CD4-positive, CD25-positive, alpha-beta regulatory T cell (primary cell): Measurements from ENCODE around the gene KRTAP5-1. TPM values are rescaled to one million over a fixed set of nuclear protein-coding genes. Genes with fewer than 3 reads are reported as not detected.
"Not testable (repeated sequence)": the region's sequence is repeated elsewhere in the genome, so short reads cannot be mapped to it uniquely, and the experiment has no call there.

Source experiments
- ATAC-seq, 2 donors: fragments of 150-1000 bp; cut with Tn5 transposase; one replicate each; pipeline ENCODE4 v1.10.0; 2021; ENCODE audit warnings: low read depth in 2 of 2, moderate number of reproducible peaks in 2 of 2, moderate library complexity in 1 of 2
- DNase-seq, 3 donors: peaks; one replicate each; pipeline versions ENCODE4 v3.0.0 to v3.0.0-alpha.2; 2012 to 2022; ENCODE audit warnings: mixed read lengths in 1 of 3
- H3K27ac ChIP-seq: one replicate; pipeline ENCODE4 v1.7.0; 2013; ENCODE audit warnings: mild to moderate bottlenecking, low read length; ENCODE audit not compliant: insufficient read depth, poor library complexity, severe bottlenecking
- H3K27me3 ChIP-seq: one replicate; pipeline ENCODE4 v1.7.0; 2013; ENCODE audit warnings: low read length; ENCODE audit not compliant: control insufficient read depth, insufficient read depth
- H3K36me3 ChIP-seq: one replicate; pipeline ENCODE4 v1.7.0; 2013; ENCODE audit warnings: mild to moderate bottlenecking, low read length, moderate library complexity; ENCODE audit not compliant: control insufficient read depth, insufficient read depth
- H3K4me1 ChIP-seq: 2 replicates; pipeline ENCODE4 v1.7.0; 2013; ENCODE audit warnings: mild to moderate bottlenecking, low read length; ENCODE audit not compliant: insufficient read depth, control insufficient read depth, poor library complexity, severe bottlenecking
- H3K4me3 ChIP-seq: one replicate; pipeline ENCODE4 v1.7.0; 2013; ENCODE audit warnings: low read depth, mild to moderate bottlenecking, low read length, moderate library complexity
- H3K9me3 ChIP-seq, 2 experiments: 1 replicate in 1 of 2; 2 replicates in 1 of 2; pipeline ENCODE4 v1.7.0; 2013; ENCODE audit warnings: low read length in 2 of 2, mild to moderate bottlenecking in 1 of 2, moderate library complexity in 1 of 2; ENCODE audit not compliant: control insufficient read depth in 2 of 2
- H3K27ac Mint-ChIP-seq, 3 donors: one replicate each; pipeline ENCODE4 v1.8.0; 2020 to 2022; ENCODE audit warnings: mild to moderate bottlenecking in 3 of 3, mixed read lengths in 3 of 3, moderate library complexity in 2 of 3
- H3K27me3 Mint-ChIP-seq: one replicate; pipeline ENCODE4 v1.8.0; 2022; ENCODE audit warnings: mild to moderate bottlenecking, mixed read lengths
- H3K36me3 Mint-ChIP-seq: one replicate; pipeline ENCODE4 v1.8.0; 2020; ENCODE audit warnings: mixed read lengths
- H3K4me1 Mint-ChIP-seq, 4 donors: one replicate each; pipeline ENCODE4 v1.8.0; 2020 to 2022; ENCODE audit warnings: mixed read lengths in 4 of 4, mild to moderate bottlenecking in 1 of 4
- H3K4me3 Mint-ChIP-seq, 4 donors: one replicate each; pipeline ENCODE4 v1.8.0; 2020 to 2022; ENCODE audit warnings: mild to moderate bottlenecking in 4 of 4, mixed read lengths in 4 of 4, moderate library complexity in 3 of 4
- H3K9me3 Mint-ChIP-seq, 7 donors: one replicate each; pipeline ENCODE4 v1.8.0; 2020 to 2022; ENCODE audit warnings: mixed read lengths in 7 of 7, mild to moderate bottlenecking in 3 of 7, moderate library complexity in 2 of 7
- polyA plus RNA-seq, 4 donors: library from polyadenylated mRNA; unstranded; fragments of 300-500 nt; fragmentation: Illumina TruSeq; gene quantifications; one replicate each; pipeline ENCODE4 v1.2.3, GENCODE V29; 2021
- total RNA-seq: library from RNA; stranded (reverse); gene quantifications from one replicate; pipeline ENCODE4 v1.2.3, GENCODE V29; 2022

KRTAP5-1 gene
- total and polyA plus RNA-seq, 5 donors from 2014 or later: not detected

GRCh38 chr11:1607901-1608300, 22.8 kb upstream of the KRTAP5-1 start:
- not testable (repeated sequence) for ATAC-seq, H3K27ac Mint-ChIP-seq, H3K36me3 ChIP-seq, H3K9me3 ChIP-seq, H3K4me3 Mint-ChIP-seq, H3K36me3 Mint-ChIP-seq, H3K4me1 ChIP-seq, H3K27ac ChIP-seq, H3K27me3 ChIP-seq, DNase-seq, H3K4me3 ChIP-seq, H3K4me1 Mint-ChIP-seq, H3K9me3 Mint-ChIP-seq
- H3K27me3 Mint-ChIP-seq: peaks cover 23% of the 10 kb centered on the region

GRCh38 chr11:1607156-1607845, 22.2 kb upstream of the KRTAP5-1 start:
- not testable (repeated sequence) for H3K9me3 ChIP-seq, H3K9me3 Mint-ChIP-seq, H3K4me1 ChIP-seq, ATAC-seq, H3K36me3 ChIP-seq, H3K4me3 ChIP-seq, H3K27ac ChIP-seq, H3K36me3 Mint-ChIP-seq, H3K4me1 Mint-ChIP-seq, H3K27me3 ChIP-seq, H3K4me3 Mint-ChIP-seq, H3K27ac Mint-ChIP-seq, DNase-seq
- peaks cover 23% of the 10 kb centered on the region for H3K27me3 Mint-ChIP-seq

- H3K36me3 ChIP-seq, H3K9me3 Mint-ChIP-seq, H3K4me1 Mint-ChIP-seq, H3K36me3 Mint-ChIP-seq, H3K9me3 ChIP-seq, H3K27me3 ChIP-seq, H3K4me1 ChIP-seq: not testable (repeated sequence)
- H3K27ac Mint-ChIP-seq: peak overlapping the region; percentile 63 to 91 (median 75)
- H3K4me3 ChIP-seq: peak overlapping the region; percentile 37
- H3K27ac ChIP-seq: peak overlapping the region; percentile 5
- DNase-seq: peak in 2 of 3 donors; percentile 7 to 38
- peak in 1 of 2 donors; percentile 69 for ATAC-seq
- H3K4me3 Mint-ChIP-seq: peak overlapping the region in 2 of 4 donors; percentile 29 to 74
- peaks cover 24% of the 10 kb centered on the region for H3K27me3 Mint-ChIP-seq
These were observed 20.8 kb upstream of the KRTAP5-1 start for GRCh38 chr11:1605923-1606322.

- Mint-ChIP-seq H3K36me3 (no peaks in the 10 kb centered on the region), H3K27ac (no peak overlapping the region), H3K4me1 (peaks cover 0 to 8% (median 0%) of the 10 kb centered on the region in 4 donors), H3K4me3 (no peak overlapping the region), H3K27me3 (peaks cover 16% of the 10 kb centered on the region), H3K9me3 (peaks cover 0 to 3% (median 0%) of the 10 kb centered on the region in 7 donors)
- Histone ChIP-seq H3K36me3 (no peaks in the 10 kb centered on the region), H3K4me3 (no peak overlapping the region), H3K27ac (no peak overlapping the region), H3K27me3 (peaks cover 6% of the 10 kb centered on the region), H3K9me3 (no peaks in the 10 kb centered on the region), H3K4me1 (no peaks in the 10 kb centered on the region)
- DNase-seq (no peak), ATAC-seq (no peak)
These were observed 19.6 kb upstream of the KRTAP5-1 start for GRCh38 chr11:1604711-1605110.

- Mint-ChIP-seq H3K27me3 (peaks cover 16% of the 10 kb centered on the region), H3K9me3 (peaks cover 0 to 3% (median 0%) of the 10 kb centered on the region in 7 donors), H3K36me3 (no peaks in the 10 kb centered on the region), H3K27ac (no peak overlapping the region), H3K4me3 (no peak overlapping the region), H3K4me1 (peaks cover 0 to 10% (median 0%) of the 10 kb centered on the region in 4 donors)
- no peaks in the 10 kb centered on the region for H3K9me3 ChIP-seq
- H3K36me3 ChIP-seq: no peaks in the 10 kb centered on the region
- ATAC-seq: no peak
- DNase-seq: no peak
- peaks cover 7% of the 10 kb centered on the region for H3K27me3 ChIP-seq
- no peak overlapping the region for H3K4me3 ChIP-seq
- H3K4me1 ChIP-seq: no peaks in the 10 kb centered on the region
- H3K27ac ChIP-seq: no peak overlapping the region
These were observed 19.1 kb upstream of the KRTAP5-1 start for GRCh38 chr11:1604181-1604580.

- Histone ChIP-seq H3K9me3 (no peaks in the 10 kb centered on the region), H3K36me3 (no peaks in the 10 kb centered on the region), H3K4me3 (no peak overlapping the region), H3K27ac (no peak overlapping the region), H3K4me1 (no peaks in the 10 kb centered on the region), H3K27me3 (peaks cover 8% of the 10 kb centered on the region)
- H3K27ac Mint-ChIP-seq: no peak overlapping the region
- no peaks in the 10 kb centered on the region for H3K36me3 Mint-ChIP-seq
- peaks cover 0 to 3% (median 0%) of the 10 kb centered on the region in 7 donors for H3K9me3 Mint-ChIP-seq
- DNase-seq: no peak
- H3K4me1 Mint-ChIP-seq: peaks cover 0 to 14% (median 0%) of the 10 kb centered on the region in 4 donors
- H3K4me3 Mint-ChIP-seq: no peak overlapping the region
- H3K27me3 Mint-ChIP-seq: peaks cover 16% of the 10 kb centered on the region
- no peak for ATAC-seq
These were observed 18.5 kb upstream of the KRTAP5-1 start for GRCh38 chr11:1603629-1604028.

GRCh38 chr11:1601663-1602062, 16.6 kb upstream of the KRTAP5-1 start:
- DNase-seq, H3K36me3 Mint-ChIP-seq, H3K27ac ChIP-seq, H3K4me3 ChIP-seq, H3K9me3 ChIP-seq, H3K36me3 ChIP-seq, H3K9me3 Mint-ChIP-seq, ATAC-seq, H3K27me3 ChIP-seq, H3K4me3 Mint-ChIP-seq, H3K4me1 ChIP-seq: not testable (repeated sequence)
- Mint-ChIP-seq H3K27ac (peak overlapping the region in 1 of 3 donors; percentile 48), H3K4me1 (peaks cover 0 to 16% (median 0%) of the 10 kb centered on the region in 4 donors), H3K27me3 (peaks cover 23% of the 10 kb centered on the region)

- no peak overlapping the region for H3K27ac ChIP-seq
- peaks cover 0 to 15% (median under 1%) of the 10 kb centered on the region in 4 donors for H3K4me1 Mint-ChIP-seq
- DNase-seq (no peak), ATAC-seq (no peak)
- peaks cover 8% of the 10 kb centered on the region for H3K27me3 ChIP-seq
- peaks cover 0 to 3% (median 0%) of the 10 kb centered on the region in 7 donors for H3K9me3 Mint-ChIP-seq
- peaks cover 17% of the 10 kb centered on the region for H3K27me3 Mint-ChIP-seq
- no peak overlapping the region for H3K27ac Mint-ChIP-seq
- no peaks in the 10 kb centered on the region for H3K36me3 ChIP-seq
- H3K36me3 Mint-ChIP-seq: no peaks in the 10 kb centered on the region
- H3K4me3 Mint-ChIP-seq: no peak overlapping the region
- H3K4me3 ChIP-seq: no peak overlapping the region
- no peaks in the 10 kb centered on the region for H3K9me3 ChIP-seq
- H3K4me1 ChIP-seq: no peaks in the 10 kb centered on the region
These were observed 15.5 kb upstream of the KRTAP5-1 start for GRCh38 chr11:1600626-1601025.
